ENCODE results near the gene TLE5. TPM values are rescaled to one million over a fixed set of nuclear protein-coding genes. Genes with fewer than 3 reads are reported as not detected.

The TLE5 gene
- polyA plus RNA-seq, 1 donor (not counting 4 experiments of a cell fraction or from before 2014, with no cell fraction given) = 249 TPM

- dilution Hi-C loops (cut with MboI; ENCODE audit: extremely low pct_ligation_motif_present, low sequenced_read_pairs) = no loop called here
- no peak for TF ChIP-seq EZH2 (IDR thresholded peaks at IDR 0.05; ENCODE audit: low read length)
- no peak for TF ChIP-seq CTCF (optimal IDR thresholded peaks at IDR 0.05 in 1 of 3, IDR thresholded peaks at IDR 0.05 in 1 of 3, conservative IDR thresholded peaks at IDR 0.05 in 1 of 3; ENCODE audit: extremely low read depth in 1 of 3, insufficient read depth in 2 of 3, low read length in 3 of 3)
- H3K79me2 ChIP-seq (ENCODE audit: control insufficient read depth, insufficient read depth, low read length) = no peaks in the 10 kb centered on the region
- H2AFZ ChIP-seq (ENCODE audit: control insufficient read depth, low read length) = no peak overlapping the region
- H3K36me3 ChIP-seq (ENCODE audit: control insufficient read depth in 2 of 2, extremely low read depth in 1 of 2, insufficient read depth in 2 of 2, low read length in 2 of 2) = no peaks in the 10 kb centered on the region
- no peak overlapping the region for H3K4me2 ChIP-seq (ENCODE audit: control insufficient read depth, extremely low read depth, insufficient read depth, low read depth, low read length)
- no peaks in the 10 kb centered on the region for H3K9me3 ChIP-seq (ENCODE audit: control insufficient read depth, low read depth, low read length)
- H3K4me1 ChIP-seq (ENCODE audit: control insufficient read depth, extremely low read depth, insufficient read depth, low read length) = peaks cover 3% of the 10 kb centered on the region
- H3K9me1 ChIP-seq (ENCODE audit: control insufficient read depth, extremely low read depth, insufficient read depth, low read length) = no peaks in the 10 kb centered on the region
- no peak for DNase-seq (ENCODE audit: low read depth, low spot score)
- H3K27ac ChIP-seq (ENCODE audit: control insufficient read depth, insufficient read depth, low read length) = no peak overlapping the region
- no peak overlapping the region for H3K9ac ChIP-seq (ENCODE audit: control insufficient read depth, extremely low read depth, insufficient read depth, low read length)
- H3K4me3 ChIP-seq (ENCODE audit: control insufficient read depth in 2 of 3, extremely low read depth in 1 of 3, insufficient read depth in 2 of 3, low read depth in 1 of 3, low read length in 3 of 3) = no peak overlapping the region
- no peak for FAIRE-seq
- no peaks in the 10 kb centered on the region for H3K27me3 ChIP-seq (ENCODE audit: control insufficient read depth, extremely low read depth, insufficient read depth, low read length)
- H4K20me1 ChIP-seq (ENCODE audit: control insufficient read depth, extremely low read depth, insufficient read depth, low read length) = no peaks in the 10 kb centered on the region
Observed at GRCh38 chr19:3045191-3045590, 17.1 kb downstream of the TLE5 start.

- Histone ChIP-seq H3K4me2 (ENCODE audit: control insufficient read depth, extremely low read depth, insufficient read depth, low read depth, low read length) (no peak overlapping the region), H3K9me3 (ENCODE audit: control insufficient read depth, low read depth, low read length) (no peaks in the 10 kb centered on the region), H3K4me3 (ENCODE audit: control insufficient read depth in 2 of 3, extremely low read depth in 1 of 3, insufficient read depth in 2 of 3, low read depth in 1 of 3, low read length in 3 of 3) (no peak overlapping the region), H3K36me3 (ENCODE audit: control insufficient read depth in 2 of 2, extremely low read depth in 1 of 2, insufficient read depth in 2 of 2, low read length in 2 of 2) (no peaks in the 10 kb centered on the region), H3K4me1 (ENCODE audit: control insufficient read depth, extremely low read depth, insufficient read depth, low read length) (no peaks in the 10 kb centered on the region), H3K9ac (ENCODE audit: control insufficient read depth, extremely low read depth, insufficient read depth, low read length) (no peak overlapping the region), H3K27me3 (ENCODE audit: control insufficient read depth, extremely low read depth, insufficient read depth, low read length) (no peaks in the 10 kb centered on the region), H3K27ac (ENCODE audit: control insufficient read depth, insufficient read depth, low read length) (no peak overlapping the region), H4K20me1 (ENCODE audit: control insufficient read depth, extremely low read depth, insufficient read depth, low read length) (no peaks in the 10 kb centered on the region), H3K9me1 (ENCODE audit: control insufficient read depth, extremely low read depth, insufficient read depth, low read length) (no peaks in the 10 kb centered on the region), H3K79me2 (ENCODE audit: control insufficient read depth, insufficient read depth, low read length) (no peaks in the 10 kb centered on the region), H2AFZ (ENCODE audit: control insufficient read depth, low read length) (no peak overlapping the region)
- DNase-seq (ENCODE audit: low read depth, low spot score) (no peak), FAIRE-seq (no peak)
- dilution Hi-C loops (cut with MboI; ENCODE audit: extremely low pct_ligation_motif_present, low sequenced_read_pairs) = no loop called here
- TF ChIP-seq CTCF (optimal IDR thresholded peaks at IDR 0.05 in 1 of 3, IDR thresholded peaks at IDR 0.05 in 1 of 3, conservative IDR thresholded peaks at IDR 0.05 in 1 of 3; ENCODE audit: extremely low read depth in 1 of 3, insufficient read depth in 2 of 3, low read length in 3 of 3) (no peak), EZH2 (IDR thresholded peaks at IDR 0.05; ENCODE audit: low read length) (no peak)
Observed at GRCh38 chr19:3042621-3043267, 19.6 kb downstream of the TLE5 start.

Measured in keratinocyte (primary cell).